Measurements from ENCODE around the gene TEX44. TPM values are rescaled to one million over a fixed set of nuclear protein-coding genes. Genes with fewer than 3 reads are reported as not detected.
A peak's percentile ranks its signal among the peaks of the same experiment; 100 is the strongest.

Gene TEX44
- total and polyA plus RNA-seq, 2 of the 13 experiments (the other 11 are each of a cell fraction or from before 2014, with no cell fraction given): not detected

DNA sequence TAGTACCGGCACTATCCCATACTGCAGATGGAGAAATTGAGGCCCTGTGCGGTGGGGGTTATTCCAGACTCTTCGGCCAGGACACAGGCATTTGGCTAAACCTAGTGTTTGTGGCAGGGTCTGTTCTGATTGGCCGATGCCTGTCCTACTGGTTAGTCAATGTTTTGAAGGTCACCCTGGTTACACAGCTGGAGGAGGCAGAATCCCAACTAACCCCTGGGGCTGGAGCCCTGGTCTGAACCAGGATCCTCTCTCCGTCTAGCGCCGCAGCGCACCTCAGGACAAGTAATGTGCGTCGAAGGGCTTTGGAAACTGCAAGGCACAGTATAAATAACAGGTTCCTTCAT is 19.4 kb downstream of the TEX44 start (continued):
- TF ChIP-seq, protein P1, sequence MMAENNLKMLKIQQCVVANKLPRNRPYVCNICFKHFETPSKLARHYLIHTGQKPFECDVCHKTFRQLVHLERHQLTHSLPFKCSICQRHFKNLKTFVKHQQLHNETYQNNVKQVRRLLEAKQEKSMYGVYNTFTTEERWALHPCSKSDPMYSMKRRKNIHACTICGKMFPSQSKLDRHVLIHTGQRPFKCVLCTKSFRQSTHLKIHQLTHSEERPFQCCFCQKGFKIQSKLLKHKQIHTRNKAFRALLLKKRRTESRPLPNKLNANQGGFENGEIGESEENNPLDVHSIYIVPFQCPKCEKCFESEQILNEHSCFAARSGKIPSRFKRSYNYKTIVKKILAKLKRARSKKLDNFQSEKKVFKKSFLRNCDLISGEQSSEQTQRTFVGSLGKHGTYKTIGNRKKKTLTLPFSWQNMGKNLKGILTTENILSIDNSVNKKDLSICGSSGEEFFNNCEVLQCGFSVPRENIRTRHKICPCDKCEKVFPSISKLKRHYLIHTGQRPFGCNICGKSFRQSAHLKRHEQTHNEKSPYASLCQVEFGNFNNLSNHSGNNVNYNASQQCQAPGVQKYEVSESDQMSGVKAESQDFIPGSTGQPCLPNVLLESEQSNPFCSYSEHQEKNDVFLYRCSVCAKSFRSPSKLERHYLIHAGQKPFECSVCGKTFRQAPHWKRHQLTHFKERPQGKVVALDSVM (CRISPR knock-in tag; IDR thresholded peaks at IDR 0.05): peak; percentile 68
- TF ChIP-seq, protein P2, sequence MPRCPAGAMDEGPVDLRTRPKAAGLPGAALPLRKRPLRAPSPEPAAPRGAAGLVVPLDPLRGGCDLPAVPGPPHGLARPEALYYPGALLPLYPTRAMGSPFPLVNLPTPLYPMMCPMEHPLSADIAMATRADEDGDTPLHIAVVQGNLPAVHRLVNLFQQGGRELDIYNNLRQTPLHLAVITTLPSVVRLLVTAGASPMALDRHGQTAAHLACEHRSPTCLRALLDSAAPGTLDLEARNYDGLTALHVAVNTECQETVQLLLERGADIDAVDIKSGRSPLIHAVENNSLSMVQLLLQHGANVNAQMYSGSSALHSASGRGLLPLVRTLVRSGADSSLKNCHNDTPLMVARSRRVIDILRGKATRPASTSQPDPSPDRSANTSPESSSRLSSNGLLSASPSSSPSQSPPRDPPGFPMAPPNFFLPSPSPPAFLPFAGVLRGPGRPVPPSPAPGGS (CRISPR knock-in tag; IDR thresholded peaks at IDR 0.05): 0 out of 2 replicates have a peak, but pooled peaks have one; percentile 13
- TF ChIP-seq ZSCAN21 (CRISPR knock-in tag; IDR thresholded peaks at IDR 0.05; ENCODE audit: borderline replicate concordance) (peak; percentile 36; the same call in 1 of the 2 replicates), MED8 (CRISPR knock-in tag; IDR thresholded peaks at IDR 0.05; ENCODE audit: insufficient replicate concordance) (no peak), ZNF12 (CRISPR knock-in tag; IDR thresholded peaks at IDR 0.05) (no peak), ADNP (CRISPR knock-in tag; IDR thresholded peaks at IDR 0.05) (0 out of 2 replicates have a peak, but pooled peaks have one; percentile 8), YEATS2 (CRISPR knock-in tag; IDR thresholded peaks at IDR 0.05; ENCODE audit: borderline replicate concordance) (no peak), ZNF260 (CRISPR knock-in tag; IDR thresholded peaks at IDR 0.05; ENCODE audit: borderline replicate concordance, low read depth) (no peak), ZNF619 (CRISPR knock-in tag; IDR thresholded peaks at IDR 0.05) (no peak), ZSCAN22 (CRISPR knock-in tag; IDR thresholded peaks at IDR 0.05) (no peak), MAZ (IDR thresholded peaks at IDR 0.05; ENCODE audit: borderline replicate concordance, low read depth, low read length) (no peak), MAZ (CRISPR knock-in tag; IDR thresholded peaks at IDR 0.05; ENCODE audit: low read depth) (no peak), ETV5 (CRISPR knock-in tag; IDR thresholded peaks at IDR 0.05; ENCODE audit: borderline replicate concordance) (no peak), ZFP82 (CRISPR knock-in tag; IDR thresholded peaks at IDR 0.05; ENCODE audit: borderline replicate concordance) (no peak), ZNF225 (CRISPR knock-in tag; IDR thresholded peaks at IDR 0.05) (0 out of 2 replicates have a peak, but pooled peaks have one; percentile 20), FOXJ3 (CRISPR knock-in tag; IDR thresholded peaks at IDR 0.05; ENCODE audit: borderline replicate concordance) (peak; percentile 49; the same call in 1 of the 2 replicates), ZNF605 (CRISPR knock-in tag; IDR thresholded peaks at IDR 0.05) (0 out of 2 replicates have a peak, but pooled peaks have one; percentile 6), ZSCAN29 (CRISPR knock-in tag; conservative IDR thresholded peaks at IDR 0.05) (no peak)
- TF ChIP-seq, protein P3, sequence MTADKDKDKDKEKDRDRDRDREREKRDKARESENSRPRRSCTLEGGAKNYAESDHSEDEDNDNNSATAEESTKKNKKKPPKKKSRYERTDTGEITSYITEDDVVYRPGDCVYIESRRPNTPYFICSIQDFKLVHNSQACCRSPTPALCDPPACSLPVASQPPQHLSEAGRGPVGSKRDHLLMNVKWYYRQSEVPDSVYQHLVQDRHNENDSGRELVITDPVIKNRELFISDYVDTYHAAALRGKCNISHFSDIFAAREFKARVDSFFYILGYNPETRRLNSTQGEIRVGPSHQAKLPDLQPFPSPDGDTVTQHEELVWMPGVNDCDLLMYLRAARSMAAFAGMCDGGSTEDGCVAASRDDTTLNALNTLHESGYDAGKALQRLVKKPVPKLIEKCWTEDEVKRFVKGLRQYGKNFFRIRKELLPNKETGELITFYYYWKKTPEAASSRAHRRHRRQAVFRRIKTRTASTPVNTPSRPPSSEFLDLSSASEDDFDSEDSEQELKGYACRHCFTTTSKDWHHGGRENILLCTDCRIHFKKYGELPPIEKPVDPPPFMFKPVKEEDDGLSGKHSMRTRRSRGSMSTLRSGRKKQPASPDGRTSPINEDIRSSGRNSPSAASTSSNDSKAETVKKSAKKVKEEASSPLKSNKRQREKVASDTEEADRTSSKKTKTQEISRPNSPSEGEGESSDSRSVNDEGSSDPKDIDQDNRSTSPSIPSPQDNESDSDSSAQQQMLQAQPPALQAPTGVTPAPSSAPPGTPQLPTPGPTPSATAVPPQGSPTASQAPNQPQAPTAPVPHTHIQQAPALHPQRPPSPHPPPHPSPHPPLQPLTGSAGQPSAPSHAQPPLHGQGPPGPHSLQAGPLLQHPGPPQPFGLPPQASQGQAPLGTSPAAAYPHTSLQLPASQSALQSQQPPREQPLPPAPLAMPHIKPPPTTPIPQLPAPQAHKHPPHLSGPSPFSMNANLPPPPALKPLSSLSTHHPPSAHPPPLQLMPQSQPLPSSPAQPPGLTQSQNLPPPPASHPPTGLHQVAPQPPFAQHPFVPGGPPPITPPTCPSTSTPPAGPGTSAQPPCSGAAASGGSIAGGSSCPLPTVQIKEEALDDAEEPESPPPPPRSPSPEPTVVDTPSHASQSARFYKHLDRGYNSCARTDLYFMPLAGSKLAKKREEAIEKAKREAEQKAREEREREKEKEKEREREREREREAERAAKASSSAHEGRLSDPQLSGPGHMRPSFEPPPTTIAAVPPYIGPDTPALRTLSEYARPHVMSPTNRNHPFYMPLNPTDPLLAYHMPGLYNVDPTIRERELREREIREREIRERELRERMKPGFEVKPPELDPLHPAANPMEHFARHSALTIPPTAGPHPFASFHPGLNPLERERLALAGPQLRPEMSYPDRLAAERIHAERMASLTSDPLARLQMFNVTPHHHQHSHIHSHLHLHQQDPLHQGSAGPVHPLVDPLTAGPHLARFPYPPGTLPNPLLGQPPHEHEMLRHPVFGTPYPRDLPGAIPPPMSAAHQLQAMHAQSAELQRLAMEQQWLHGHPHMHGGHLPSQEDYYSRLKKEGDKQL (CRISPR knock-in tag; IDR thresholded peaks at IDR 0.05; ENCODE audit: low read depth): no peak
- TF ChIP-seq, protein P4, sequence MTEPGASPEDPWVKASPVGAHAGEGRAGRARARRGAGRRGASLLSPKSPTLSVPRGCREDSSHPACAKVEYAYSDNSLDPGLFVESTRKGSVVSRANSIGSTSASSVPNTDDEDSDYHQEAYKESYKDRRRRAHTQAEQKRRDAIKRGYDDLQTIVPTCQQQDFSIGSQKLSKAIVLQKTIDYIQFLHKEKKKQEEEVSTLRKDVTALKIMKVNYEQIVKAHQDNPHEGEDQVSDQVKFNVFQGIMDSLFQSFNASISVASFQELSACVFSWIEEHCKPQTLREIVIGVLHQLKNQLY (CRISPR knock-in tag; IDR thresholded peaks at IDR 0.05): no peak
- TF ChIP-seq, protein P5, sequence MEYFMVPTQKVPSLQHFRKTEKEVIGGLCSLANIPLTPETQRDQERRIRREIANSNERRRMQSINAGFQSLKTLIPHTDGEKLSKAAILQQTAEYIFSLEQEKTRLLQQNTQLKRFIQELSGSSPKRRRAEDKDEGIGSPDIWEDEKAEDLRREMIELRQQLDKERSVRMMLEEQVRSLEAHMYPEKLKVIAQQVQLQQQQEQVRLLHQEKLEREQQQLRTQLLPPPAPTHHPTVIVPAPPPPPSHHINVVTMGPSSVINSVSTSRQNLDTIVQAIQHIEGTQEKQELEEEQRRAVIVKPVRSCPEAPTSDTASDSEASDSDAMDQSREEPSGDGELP (IDR thresholded peaks at IDR 0.05; ENCODE audit: borderline replicate concordance, low read depth): peak; percentile 87
